ENCODE measurements around the gene CD1D.

- TF ChIP-seq, protein P1, sequence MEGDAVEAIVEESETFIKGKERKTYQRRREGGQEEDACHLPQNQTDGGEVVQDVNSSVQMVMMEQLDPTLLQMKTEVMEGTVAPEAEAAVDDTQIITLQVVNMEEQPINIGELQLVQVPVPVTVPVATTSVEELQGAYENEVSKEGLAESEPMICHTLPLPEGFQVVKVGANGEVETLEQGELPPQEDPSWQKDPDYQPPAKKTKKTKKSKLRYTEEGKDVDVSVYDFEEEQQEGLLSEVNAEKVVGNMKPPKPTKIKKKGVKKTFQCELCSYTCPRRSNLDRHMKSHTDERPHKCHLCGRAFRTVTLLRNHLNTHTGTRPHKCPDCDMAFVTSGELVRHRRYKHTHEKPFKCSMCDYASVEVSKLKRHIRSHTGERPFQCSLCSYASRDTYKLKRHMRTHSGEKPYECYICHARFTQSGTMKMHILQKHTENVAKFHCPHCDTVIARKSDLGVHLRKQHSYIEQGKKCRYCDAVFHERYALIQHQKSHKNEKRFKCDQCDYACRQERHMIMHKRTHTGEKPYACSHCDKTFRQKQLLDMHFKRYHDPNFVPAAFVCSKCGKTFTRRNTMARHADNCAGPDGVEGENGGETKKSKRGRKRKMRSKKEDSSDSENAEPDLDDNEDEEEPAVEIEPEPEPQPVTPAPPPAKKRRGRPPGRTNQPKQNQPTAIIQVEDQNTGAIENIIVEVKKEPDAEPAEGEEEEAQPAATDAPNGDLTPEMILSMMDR (IDR thresholded peaks at IDR 0.05) = no peak
- TF ChIP-seq POLR2A (IDR thresholded peaks at IDR 0.05) = no peak
These were observed 1.2 kb upstream of the CD1D start for GRCh38 chr1:158179301-158180041.

Measured in right lobe of liver (tissue), 4 donors.